ENCODE measurements around the gene KCNAB2.

DNA sequence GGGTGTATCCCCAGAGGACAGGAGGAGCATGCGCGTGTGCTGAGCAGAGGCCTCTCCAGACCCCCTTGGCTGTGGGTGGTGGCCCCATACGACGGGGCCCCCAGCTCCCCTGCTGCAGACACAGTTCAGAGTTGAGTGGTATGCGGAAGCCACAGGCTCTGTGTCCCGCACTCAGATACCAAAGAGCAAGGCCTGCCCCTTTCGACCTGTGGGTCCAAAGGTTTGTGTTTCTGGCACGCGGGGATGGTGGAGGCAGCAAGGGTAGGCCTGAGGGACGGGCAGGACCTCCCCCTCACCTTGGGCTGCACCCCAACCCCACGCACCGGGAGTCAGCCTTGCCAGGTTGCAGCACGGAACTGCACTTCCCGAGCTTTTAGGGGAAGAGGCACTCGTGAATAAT, at the start of gene KCNAB2:
- no peak for TF ChIP-seq POLR2A (IDR thresholded peaks at IDR 0.05)
- TF ChIP-seq, protein P1, sequence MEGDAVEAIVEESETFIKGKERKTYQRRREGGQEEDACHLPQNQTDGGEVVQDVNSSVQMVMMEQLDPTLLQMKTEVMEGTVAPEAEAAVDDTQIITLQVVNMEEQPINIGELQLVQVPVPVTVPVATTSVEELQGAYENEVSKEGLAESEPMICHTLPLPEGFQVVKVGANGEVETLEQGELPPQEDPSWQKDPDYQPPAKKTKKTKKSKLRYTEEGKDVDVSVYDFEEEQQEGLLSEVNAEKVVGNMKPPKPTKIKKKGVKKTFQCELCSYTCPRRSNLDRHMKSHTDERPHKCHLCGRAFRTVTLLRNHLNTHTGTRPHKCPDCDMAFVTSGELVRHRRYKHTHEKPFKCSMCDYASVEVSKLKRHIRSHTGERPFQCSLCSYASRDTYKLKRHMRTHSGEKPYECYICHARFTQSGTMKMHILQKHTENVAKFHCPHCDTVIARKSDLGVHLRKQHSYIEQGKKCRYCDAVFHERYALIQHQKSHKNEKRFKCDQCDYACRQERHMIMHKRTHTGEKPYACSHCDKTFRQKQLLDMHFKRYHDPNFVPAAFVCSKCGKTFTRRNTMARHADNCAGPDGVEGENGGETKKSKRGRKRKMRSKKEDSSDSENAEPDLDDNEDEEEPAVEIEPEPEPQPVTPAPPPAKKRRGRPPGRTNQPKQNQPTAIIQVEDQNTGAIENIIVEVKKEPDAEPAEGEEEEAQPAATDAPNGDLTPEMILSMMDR (IDR thresholded peaks at IDR 0.05), result no peak

Data from Peyer's patch (tissue), 4 donors.